SK-N-SH treated with all-trans-retinoic acid at 6 μM for 48 hours (cell line): Measurements from ENCODE around the gene HM13.

Experiments
- ATAC-seq: fragments of 200-7000 bp; cut with Tn5 transposase; 3 replicates; pipeline ENCODE4 v1.9.1; 2020; ENCODE audit warnings: mild to moderate bottlenecking, moderate library complexity
- ARNTL ChIP-seq: fragments of 450-650 bp; formaldehyde crosslinking; IDR thresholded peaks from 2 replicates; pipeline ENCODE4 v1.5.0; 2020; ENCODE audit warnings: low read depth, mild to moderate bottlenecking, moderate library complexity, borderline replicate concordance
- BACH2 ChIP-seq: fragments of 250-450 bp; sonication (Bioruptor Pico); IDR thresholded peaks from 2 replicates; pipeline ENCODE4 v1.9.0; 2021; ENCODE audit warnings: mild to moderate bottlenecking, borderline replicate concordance
- CSDC2 ChIP-seq: fragments of 250-450 bp; sonication (Bioruptor Pico); IDR thresholded peaks from 2 replicates; pipeline ENCODE4 v1.5.0; 2020; ENCODE audit warnings: mild to moderate bottlenecking, moderate library complexity
- ESRRG ChIP-seq: fragments of 250-450 bp; sonication (Bioruptor Pico); IDR thresholded peaks from 2 replicates; pipeline ENCODE4 v1.6.1; 2021; ENCODE audit warnings: mild to moderate bottlenecking
- GLIS3 ChIP-seq: fragments of 250-450 bp; sonication (Bioruptor Pico); IDR thresholded peaks from 2 replicates; pipeline ENCODE4 v1.5.0; 2020; ENCODE audit warnings: mild to moderate bottlenecking, moderate library complexity
- ISL1 ChIP-seq: fragments of 250-450 bp; sonication (Bioruptor Pico); IDR thresholded peaks from 2 replicates; pipeline ENCODE4 v2.1.2; 2022; ENCODE audit warnings: mild to moderate bottlenecking, moderate library complexity
- OSR1 ChIP-seq: fragments of 250-450 bp; sonication (Bioruptor Pico); IDR thresholded peaks from 2 replicates; pipeline ENCODE4 v1.8.0; 2022; ENCODE audit warnings: moderate library complexity, mild to moderate bottlenecking, inconsistent platforms
- PPARA ChIP-seq: fragments of 250-450 bp; sonication (Bioruptor Pico); IDR thresholded peaks from 2 replicates; pipeline ENCODE4 v1.5.0; 2020; ENCODE audit warnings: mild to moderate bottlenecking, borderline replicate concordance
- SNAI2 ChIP-seq: fragments of 250-450 bp; sonication (Bioruptor Pico); IDR thresholded peaks from 2 replicates; pipeline ENCODE4 v1.5.0; 2020; ENCODE audit warnings: mild to moderate bottlenecking, moderate library complexity
- TCF4 ChIP-seq: fragments of 250-450 bp; sonication (Bioruptor Pico); IDR thresholded peaks from 2 replicates; pipeline ENCODE4 v1.8.0; 2021; ENCODE audit warnings: mild to moderate bottlenecking, moderate library complexity, borderline replicate concordance
- TOX ChIP-seq: fragments of 250-450 bp; sonication (Bioruptor Pico); IDR thresholded peaks from 2 replicates; pipeline ENCODE4 v1.8.0; 2021; ENCODE audit warnings: mild to moderate bottlenecking, moderate library complexity, borderline replicate concordance
- ZC3H10 ChIP-seq: fragments of 250-450 bp; sonication (Bioruptor Pico); IDR thresholded peaks from 2 replicates; pipeline ENCODE4 v1.5.1; 2021; ENCODE audit warnings: mild to moderate bottlenecking, moderate library complexity
- ZFP3 ChIP-seq: fragments of 250-450 bp; sonication (Bioruptor Pico); IDR thresholded peaks from 2 replicates; pipeline ENCODE4 v1.5.0; 2020; ENCODE audit warnings: mild to moderate bottlenecking, moderate library complexity
- ZFP30 ChIP-seq: fragments of 450-650 bp; formaldehyde crosslinking; IDR thresholded peaks from 2 replicates; pipeline ENCODE4 v1.5.0; 2022; ENCODE audit warnings: mild to moderate bottlenecking, moderate library complexity
- ZNF565 ChIP-seq: fragments of 450-650 bp; formaldehyde crosslinking; conservative IDR thresholded peaks from 2 replicates; pipeline ENCODE4 v1.5.0; 2020; ENCODE audit warnings: low read depth, mild to moderate bottlenecking, moderate library complexity
- ZNF70 ChIP-seq: fragments of 450-650 bp; formaldehyde crosslinking; IDR thresholded peaks from 2 replicates; pipeline ENCODE4 v1.5.0; 2020; ENCODE audit warnings: mild to moderate bottlenecking, moderate library complexity
- ZNF8 ChIP-seq: fragments of 450-650 bp; formaldehyde crosslinking; IDR thresholded peaks from 2 replicates; pipeline ENCODE4 v1.5.0; 2020; ENCODE audit warnings: mild to moderate bottlenecking, moderate library complexity
- TF ChIP-seq, protein P1 (sequence below): fragments of 250-450 bp; sonication (Bioruptor Pico); IDR thresholded peaks from 2 replicates; pipeline ENCODE4 v1.8.0; 2021; ENCODE audit warnings: low read depth, mild to moderate bottlenecking, moderate library complexity, borderline replicate concordance
- TF ChIP-seq, protein P2 (sequence below): fragments of 250-450 bp; sonication (Bioruptor Pico); IDR thresholded peaks from 2 replicates; pipeline ENCODE4 v1.5.0; 2020; ENCODE audit warnings: mild to moderate bottlenecking, moderate library complexity
- TF ChIP-seq, protein P3 (sequence below): fragments of 250-450 bp; sonication (Bioruptor Pico); IDR thresholded peaks from 2 replicates; pipeline ENCODE4 v1.5.1; 2020; ENCODE audit warnings: low read depth, mild to moderate bottlenecking, moderate library complexity
- TF ChIP-seq, protein P4 (sequence below): fragments of 250-450 bp; sonication (Bioruptor Pico); IDR thresholded peaks from 2 replicates; pipeline ENCODE4 v1.5.1; 2021; ENCODE audit warnings: mild to moderate bottlenecking, moderate library complexity
- TF ChIP-seq, protein P5 (sequence below): fragments of 250-450 bp; sonication (Bioruptor Pico); IDR thresholded peaks from 2 replicates; pipeline ENCODE4 v1.8.0; 2020; ENCODE audit warnings: mild to moderate bottlenecking, moderate library complexity, borderline replicate concordance

Gene HM13

DNA sequence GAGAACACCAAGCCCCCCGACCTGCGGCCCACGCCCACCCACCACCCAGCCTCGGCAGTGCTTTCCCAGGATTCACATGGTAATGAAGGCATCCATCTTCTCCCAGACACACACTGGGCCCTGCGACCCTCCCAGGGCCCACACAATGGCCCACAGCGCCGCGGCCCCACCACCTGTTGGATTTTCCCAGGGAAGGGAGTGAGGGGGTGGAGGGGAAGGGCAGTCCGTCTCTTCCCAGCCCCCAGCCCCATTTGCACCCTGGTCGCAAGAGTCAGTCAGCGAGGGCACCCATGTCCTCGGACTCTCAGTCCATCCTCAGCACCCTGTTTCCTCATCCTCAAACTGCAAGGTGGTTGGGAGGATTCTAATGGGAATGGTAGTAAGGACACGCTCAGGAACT lies 67.1 kb downstream of the HM13 start:
- TF ChIP-seq TOX (no peak), OSR1 (CRISPR knock-in tag) (no peak), ZNF565 (no peak), ZNF70 (no peak), SNAI2 (CRISPR knock-in tag) (no peak), ZNF8 (CRISPR knock-in tag) (no peak), ISL1 (no peak), ZFP3 (CRISPR knock-in tag) (no peak), TCF4 (CRISPR knock-in tag) (no peak), ZFP30 (no peak), ESRRG (CRISPR knock-in tag) (no peak)
- TF ChIP-seq, protein P1, sequence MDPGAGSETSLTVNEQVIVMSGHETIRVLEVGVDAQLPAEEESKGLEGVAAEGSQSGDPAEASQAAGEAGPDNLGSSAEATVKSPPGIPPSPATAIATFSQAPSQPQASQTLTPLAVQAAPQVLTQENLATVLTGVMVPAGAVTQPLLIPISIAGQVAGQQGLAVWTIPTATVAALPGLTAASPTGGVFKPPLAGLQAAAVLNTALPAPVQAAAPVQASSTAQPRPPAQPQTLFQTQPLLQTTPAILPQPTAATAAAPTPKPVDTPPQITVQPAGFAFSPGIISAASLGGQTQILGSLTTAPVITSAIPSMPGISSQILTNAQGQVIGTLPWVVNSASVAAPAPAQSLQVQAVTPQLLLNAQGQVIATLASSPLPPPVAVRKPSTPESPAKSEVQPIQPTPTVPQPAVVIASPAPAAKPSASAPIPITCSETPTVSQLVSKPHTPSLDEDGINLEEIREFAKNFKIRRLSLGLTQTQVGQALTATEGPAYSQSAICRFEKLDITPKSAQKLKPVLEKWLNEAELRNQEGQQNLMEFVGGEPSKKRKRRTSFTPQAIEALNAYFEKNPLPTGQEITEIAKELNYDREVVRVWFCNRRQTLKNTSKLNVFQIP (CRISPR knock-in tag) = no peak
- TF ChIP-seq, protein P2, sequence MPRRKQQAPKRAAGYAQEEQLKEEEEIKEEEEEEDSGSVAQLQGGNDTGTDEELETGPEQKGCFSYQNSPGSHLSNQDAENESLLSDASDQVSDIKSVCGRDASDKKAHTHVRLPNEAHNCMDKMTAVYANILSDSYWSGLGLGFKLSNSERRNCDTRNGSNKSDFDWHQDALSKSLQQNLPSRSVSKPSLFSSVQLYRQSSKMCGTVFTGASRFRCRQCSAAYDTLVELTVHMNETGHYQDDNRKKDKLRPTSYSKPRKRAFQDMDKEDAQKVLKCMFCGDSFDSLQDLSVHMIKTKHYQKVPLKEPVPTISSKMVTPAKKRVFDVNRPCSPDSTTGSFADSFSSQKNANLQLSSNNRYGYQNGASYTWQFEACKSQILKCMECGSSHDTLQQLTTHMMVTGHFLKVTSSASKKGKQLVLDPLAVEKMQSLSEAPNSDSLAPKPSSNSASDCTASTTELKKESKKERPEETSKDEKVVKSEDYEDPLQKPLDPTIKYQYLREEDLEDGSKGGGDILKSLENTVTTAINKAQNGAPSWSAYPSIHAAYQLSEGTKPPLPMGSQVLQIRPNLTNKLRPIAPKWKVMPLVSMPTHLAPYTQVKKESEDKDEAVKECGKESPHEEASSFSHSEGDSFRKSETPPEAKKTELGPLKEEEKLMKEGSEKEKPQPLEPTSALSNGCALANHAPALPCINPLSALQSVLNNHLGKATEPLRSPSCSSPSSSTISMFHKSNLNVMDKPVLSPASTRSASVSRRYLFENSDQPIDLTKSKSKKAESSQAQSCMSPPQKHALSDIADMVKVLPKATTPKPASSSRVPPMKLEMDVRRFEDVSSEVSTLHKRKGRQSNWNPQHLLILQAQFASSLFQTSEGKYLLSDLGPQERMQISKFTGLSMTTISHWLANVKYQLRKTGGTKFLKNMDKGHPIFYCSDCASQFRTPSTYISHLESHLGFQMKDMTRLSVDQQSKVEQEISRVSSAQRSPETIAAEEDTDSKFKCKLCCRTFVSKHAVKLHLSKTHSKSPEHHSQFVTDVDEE (CRISPR knock-in tag) = no peak

DNA sequence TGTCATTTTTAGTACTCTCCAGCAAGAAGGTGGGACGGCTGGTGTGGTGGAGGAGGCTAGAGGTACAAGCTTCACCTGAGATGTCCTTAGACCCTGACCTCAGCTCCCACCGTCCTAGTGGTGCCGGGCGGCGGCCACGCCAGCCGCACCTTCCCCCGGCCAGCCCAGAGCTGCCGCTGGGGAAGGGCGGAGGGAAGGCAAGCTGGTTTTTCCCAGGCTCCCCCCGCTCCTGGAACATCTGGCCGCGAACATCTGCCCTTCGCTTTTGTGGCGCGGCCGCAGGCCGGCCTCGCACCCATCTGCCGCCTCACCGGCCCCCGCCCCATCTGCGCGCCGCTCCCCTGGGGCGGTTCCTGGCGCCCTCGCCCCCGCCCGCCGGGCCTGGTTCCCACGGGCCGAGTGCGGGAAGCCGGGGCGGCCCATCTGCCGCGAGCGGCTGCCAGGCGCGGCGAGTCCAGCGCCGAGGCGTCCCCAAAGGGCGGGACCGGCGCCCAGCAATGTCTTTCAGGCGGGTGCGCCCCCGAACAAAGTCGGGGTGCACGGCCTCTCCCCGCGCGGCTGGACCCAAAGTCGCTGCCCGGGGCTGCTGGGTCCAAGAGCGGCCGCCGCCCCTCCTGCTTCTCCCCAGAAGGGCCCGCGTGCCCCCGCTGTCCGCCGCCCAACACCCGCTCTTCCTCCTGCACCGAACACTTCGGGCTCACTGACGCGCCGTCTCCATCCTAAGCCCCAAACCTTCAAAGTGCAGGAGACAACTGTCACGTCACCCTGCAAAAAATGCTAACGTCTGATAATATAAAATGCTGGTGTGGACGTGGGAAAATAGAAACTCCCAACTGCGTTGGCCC lies 73.5 kb downstream of the HM13 start:
- ATAC-seq = no peak
- TF ChIP-seq ISL1 = no peak
- no peak for TF ChIP-seq ZNF565
- TF ChIP-seq, protein P3, sequence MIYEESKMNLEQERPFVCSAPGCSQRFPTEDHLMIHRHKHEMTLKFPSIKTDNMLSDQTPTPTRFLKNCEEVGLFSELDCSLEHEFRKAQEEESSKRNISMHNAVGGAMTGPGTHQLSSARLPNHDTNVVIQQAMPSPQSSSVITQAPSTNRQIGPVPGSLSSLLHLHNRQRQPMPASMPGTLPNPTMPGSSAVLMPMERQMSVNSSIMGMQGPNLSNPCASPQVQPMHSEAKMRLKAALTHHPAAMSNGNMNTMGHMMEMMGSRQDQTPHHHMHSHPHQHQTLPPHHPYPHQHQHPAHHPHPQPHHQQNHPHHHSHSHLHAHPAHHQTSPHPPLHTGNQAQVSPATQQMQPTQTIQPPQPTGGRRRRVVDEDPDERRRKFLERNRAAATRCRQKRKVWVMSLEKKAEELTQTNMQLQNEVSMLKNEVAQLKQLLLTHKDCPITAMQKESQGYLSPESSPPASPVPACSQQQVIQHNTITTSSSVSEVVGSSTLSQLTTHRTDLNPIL = no peak
- TF ChIP-seq, protein P4, sequence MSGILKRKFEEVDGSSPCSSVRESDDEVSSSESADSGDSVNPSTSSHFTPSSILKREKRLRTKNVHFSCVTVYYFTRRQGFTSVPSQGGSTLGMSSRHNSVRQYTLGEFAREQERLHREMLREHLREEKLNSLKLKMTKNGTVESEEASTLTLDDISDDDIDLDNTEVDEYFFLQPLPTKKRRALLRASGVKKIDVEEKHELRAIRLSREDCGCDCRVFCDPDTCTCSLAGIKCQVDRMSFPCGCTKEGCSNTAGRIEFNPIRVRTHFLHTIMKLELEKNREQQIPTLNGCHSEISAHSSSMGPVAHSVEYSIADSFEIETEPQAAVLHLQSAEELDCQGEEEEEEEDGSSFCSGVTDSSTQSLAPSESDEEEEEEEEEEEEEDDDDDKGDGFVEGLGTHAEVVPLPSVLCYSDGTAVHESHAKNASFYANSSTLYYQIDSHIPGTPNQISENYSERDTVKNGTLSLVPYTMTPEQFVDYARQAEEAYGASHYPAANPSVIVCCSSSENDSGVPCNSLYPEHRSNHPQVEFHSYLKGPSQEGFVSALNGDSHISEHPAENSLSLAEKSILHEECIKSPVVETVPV (CRISPR knock-in tag) = no peak
- TF ChIP-seq ZFP30 = no peak
- TF ChIP-seq, protein P5, sequence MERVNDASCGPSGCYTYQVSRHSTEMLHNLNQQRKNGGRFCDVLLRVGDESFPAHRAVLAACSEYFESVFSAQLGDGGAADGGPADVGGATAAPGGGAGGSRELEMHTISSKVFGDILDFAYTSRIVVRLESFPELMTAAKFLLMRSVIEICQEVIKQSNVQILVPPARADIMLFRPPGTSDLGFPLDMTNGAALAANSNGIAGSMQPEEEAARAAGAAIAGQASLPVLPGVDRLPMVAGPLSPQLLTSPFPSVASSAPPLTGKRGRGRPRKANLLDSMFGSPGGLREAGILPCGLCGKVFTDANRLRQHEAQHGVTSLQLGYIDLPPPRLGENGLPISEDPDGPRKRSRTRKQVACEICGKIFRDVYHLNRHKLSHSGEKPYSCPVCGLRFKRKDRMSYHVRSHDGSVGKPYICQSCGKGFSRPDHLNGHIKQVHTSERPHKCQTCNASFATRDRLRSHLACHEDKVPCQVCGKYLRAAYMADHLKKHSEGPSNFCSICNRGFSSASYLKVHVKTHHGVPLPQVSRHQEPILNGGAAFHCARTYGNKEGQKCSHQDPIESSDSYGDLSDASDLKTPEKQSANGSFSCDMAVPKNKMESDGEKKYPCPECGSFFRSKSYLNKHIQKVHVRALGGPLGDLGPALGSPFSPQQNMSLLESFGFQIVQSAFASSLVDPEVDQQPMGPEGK (CRISPR knock-in tag) = no peak
- no peak for TF ChIP-seq PPARA
- no peak for TF ChIP-seq ZFP3 (CRISPR knock-in tag)
- no peak for TF ChIP-seq OSR1 (CRISPR knock-in tag)
- TF ChIP-seq TCF4 (CRISPR knock-in tag) = no peak
- no peak for TF ChIP-seq ZC3H10 (CRISPR knock-in tag)
- TF ChIP-seq ARNTL (CRISPR knock-in tag) = no peak
- no peak for TF ChIP-seq BACH2
- TF ChIP-seq CSDC2 (CRISPR knock-in tag) = no peak
- no peak for TF ChIP-seq GLIS3 (CRISPR knock-in tag)
- TF ChIP-seq ZNF70 = no peak
- TF ChIP-seq ESRRG (CRISPR knock-in tag) = no peak

More for the DNA sequence above, 67.1 kb downstream of the HM13 start:
- ATAC-seq = no peak
